Activated effector memory CD4-positive, alpha-beta T cell treated with anti-CD3 and anti-CD28 coated beads, Interleukin-2, amount 50 U/mL, for 16 hours (primary cell): Measurements from ENCODE around the gene CFAP100.

Experiments
- DNase-seq: peaks from one replicate; pipeline ENCODE4 v3.0.0-alpha.2; 2020

CFAP100 gene

DNA sequence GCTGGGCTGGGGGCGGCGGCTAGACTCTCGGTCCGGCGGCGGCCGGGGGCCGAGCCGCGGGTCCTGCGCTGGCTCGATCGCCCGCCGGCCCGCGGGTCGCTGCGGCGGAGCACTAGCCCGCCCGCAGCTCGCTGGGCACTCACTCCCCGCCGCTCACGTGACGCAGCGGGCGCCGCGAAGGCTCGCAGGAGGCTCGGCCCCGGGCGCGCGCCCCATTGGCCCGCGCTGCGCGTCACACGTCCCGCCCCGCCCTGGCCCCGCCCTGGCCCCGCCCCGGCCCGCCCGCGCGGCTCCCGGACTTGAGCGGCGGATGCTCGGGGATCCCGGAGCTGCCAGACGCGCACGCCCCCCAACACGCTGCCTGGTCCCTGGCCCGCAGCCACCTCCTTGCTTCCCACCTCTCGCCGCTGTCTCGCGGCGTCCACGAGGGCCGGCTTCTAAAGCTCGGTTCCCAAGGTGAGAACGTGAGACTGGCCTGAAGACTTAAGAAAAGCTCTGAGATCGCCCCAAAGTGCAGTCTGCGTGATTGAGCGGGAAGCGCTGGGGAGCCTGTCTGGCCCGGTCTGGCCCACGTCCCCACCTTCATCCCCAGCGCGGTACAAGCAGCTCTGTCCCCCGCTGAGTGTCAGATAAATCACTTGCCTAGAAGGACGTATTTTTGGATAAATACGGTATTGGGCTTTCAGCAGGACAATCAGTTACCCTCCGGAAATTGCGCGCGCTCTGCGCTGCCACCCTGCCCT is 37.2 kb upstream of the CFAP100 start, which contains the start of gene KLF15:
KLF15 (minus strand) TSS at position 114 of the 743 bp plus-strand sequence. CDS start 4,486 bp downstream, outside the sequence.
- DNase-seq = peak; percentile 89

DNA sequence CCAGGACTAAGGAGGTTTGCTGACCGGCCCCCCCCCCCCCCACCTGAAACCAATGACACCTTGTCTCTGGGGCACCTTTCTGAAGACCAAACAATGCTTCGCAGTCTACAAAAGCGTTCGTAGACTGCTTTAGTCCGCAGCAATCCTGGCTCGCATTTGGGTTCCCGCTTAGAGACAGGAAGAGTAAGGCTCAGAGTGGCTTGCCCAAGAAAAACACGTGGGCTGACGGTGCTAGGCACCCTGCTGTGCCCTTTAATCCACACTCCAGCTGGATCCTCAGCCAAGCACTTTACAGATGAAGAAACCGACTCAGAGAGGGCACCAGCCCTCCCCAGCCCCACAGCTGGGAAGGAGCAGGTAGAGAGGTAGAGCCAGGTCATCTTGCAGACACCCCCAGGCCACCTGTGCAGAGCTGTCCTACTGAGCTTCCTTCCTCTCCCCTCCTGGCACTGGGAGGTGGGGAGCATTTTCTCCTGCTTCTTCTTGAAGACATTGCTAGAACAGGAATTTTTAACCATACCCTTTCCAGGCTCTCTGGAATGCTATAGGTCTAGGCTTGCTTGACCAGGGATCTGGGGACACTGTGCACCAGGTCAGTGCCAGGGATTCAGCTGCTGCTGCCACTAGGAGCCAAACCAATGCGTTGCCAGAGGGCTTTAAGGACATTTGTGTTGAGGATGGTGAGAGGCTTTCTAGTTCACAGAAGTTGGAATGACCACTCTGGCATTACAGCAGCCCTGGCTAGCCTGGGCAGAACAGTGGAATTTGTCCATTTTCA is 36.5 kb upstream of the CFAP100 start:
- DNase-seq = no peak

DNA sequence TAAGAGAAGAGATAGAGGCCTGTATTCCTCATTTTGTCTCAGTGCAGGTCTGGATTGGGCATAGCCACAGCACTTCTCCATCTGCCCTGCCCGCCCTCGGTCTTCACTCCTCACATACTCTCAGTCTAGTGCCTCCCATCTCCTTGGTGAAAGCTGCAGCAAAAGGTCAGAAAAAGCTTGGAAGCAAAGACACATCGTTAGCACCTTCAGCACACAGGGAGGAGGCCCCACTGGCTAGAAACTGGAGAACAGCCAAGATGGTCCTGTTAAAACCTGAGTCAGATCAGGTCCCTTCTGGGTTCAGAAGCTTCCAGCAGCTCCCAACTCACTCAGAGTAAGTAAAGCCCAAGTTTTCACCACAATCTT is 35.9 kb upstream of the CFAP100 start:
- no peak for DNase-seq

DNA sequence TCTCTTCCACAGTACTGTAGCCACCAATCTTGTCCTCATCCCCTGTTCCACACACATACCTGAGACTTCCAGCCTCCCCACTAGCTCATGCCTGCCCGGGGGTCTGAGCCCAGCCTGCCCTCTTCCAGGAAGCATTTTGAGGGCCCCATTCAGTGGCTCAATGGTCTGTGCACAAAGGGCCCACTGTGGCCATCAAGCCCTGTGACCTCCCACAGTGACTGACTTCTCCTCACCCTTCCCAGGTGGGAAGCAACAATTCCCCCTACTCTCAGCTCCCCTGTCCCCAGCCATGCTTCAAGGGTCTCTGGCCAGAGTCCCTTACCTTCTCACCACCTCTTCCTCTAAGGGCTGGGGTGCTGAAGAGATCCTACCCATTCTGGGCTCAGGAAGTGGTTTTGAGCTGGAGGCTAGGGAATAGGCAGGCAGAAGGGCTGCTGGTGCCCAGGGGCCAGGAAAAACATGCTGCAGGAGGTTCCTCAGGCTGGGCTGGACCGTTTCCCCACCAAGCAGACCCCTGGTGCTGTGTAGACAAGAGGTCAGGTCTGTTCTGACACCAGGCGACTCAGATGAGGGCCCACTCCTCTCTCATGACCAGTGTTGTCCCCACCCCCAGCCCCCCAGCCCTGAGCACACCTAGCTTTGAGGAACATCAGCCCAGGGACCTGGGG is 34.5 kb upstream of the CFAP100 start:
- DNase-seq = peak; percentile 22

DNA sequence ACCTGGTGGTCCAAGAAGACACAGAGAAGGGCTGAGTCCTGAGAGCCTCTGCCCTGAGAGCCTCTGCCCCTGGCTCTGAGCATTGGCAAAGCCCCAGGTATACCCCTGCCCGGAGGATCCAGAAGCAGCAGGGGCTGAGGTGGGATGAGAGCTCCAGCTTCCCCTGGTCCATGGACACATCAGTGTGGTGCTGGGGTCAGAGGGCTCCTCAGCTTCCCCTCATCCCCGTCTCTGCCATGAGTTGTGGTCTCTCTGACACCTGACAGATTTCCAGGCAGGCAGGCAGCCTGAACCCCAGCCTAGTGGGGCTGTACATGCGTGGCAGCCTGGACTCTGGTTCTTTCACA is 34.0 kb upstream of the CFAP100 start:
- DNase-seq = no peak

DNA sequence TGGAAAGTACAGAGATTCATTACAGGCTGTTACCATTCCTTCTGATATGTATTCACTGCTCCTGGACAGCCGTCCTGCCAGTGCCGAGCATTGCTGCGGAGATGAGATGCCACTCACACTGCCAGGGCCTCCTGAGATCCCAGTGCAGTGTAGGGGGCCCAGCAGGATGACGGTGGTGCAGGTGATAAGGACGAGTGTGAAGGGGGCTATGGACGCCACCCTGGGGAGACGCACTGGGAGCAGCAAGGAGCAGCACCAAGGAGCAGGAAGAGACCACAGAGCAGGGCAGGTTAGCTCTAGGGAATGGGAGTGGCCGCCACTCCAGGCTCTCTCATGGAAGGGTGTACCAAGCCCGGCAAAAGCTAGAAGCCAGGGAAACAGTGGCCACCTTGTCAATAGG is 33.5 kb upstream of the CFAP100 start:
- peak; percentile 41 for DNase-seq

DNA sequence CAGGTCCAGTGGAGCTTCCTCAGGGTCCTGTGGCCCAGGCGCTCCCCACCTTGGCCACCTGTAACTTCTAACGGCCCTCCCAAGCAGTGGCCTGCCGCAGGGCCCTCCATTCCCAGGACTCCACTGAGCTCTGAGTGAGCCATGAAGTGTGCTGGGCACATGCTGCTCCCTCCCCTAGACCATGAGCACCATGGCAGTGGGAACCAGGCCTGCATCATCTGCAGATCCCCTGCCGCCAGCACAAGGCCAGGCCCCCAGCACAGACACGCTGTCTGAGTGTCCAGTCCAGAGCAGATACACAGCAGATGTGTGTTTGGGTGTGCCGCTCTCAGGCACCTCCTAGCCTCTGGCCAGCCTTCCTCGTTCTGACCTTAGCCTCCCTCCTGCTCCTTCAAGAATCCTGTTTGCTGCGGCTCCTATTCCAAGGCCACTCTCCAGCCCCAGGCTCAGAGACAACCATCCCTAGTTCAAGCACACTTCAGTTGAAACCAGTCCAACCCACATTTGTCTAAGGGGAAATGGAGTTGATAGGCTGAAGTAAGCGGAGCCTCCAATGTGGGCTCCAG is 30.5 kb upstream of the CFAP100 start:
- DNase-seq = peak; percentile 31

DNA sequence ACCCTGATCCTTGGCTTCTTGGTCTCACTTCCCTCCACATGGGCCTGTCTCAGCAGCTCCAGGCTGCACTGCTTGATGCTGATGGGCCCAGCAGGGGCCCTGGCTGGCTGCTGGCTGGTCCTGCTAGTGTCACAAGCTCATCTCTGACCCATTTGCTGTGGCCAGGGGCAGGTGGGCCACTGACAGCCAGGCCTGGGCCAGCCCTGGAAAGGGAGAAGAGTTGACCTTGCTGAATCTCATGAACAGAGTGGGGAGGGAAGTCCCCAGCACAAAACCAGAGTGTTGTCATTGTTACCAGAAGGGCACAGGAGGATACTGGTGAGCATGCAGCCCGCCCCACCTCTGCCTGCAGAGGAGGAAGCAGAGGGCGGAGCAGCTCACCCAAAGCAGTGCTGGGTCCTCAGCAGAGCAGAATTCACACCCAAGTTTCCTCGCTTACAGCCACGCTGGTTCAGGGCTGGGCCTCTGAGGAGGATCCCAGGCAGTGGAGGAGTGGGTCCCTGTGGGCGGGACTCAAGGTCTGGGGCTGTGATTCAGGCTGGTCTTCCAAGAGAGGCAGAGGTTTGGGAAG is 29.9 kb upstream of the CFAP100 start:
- peak; percentile 33 for DNase-seq

DNA sequence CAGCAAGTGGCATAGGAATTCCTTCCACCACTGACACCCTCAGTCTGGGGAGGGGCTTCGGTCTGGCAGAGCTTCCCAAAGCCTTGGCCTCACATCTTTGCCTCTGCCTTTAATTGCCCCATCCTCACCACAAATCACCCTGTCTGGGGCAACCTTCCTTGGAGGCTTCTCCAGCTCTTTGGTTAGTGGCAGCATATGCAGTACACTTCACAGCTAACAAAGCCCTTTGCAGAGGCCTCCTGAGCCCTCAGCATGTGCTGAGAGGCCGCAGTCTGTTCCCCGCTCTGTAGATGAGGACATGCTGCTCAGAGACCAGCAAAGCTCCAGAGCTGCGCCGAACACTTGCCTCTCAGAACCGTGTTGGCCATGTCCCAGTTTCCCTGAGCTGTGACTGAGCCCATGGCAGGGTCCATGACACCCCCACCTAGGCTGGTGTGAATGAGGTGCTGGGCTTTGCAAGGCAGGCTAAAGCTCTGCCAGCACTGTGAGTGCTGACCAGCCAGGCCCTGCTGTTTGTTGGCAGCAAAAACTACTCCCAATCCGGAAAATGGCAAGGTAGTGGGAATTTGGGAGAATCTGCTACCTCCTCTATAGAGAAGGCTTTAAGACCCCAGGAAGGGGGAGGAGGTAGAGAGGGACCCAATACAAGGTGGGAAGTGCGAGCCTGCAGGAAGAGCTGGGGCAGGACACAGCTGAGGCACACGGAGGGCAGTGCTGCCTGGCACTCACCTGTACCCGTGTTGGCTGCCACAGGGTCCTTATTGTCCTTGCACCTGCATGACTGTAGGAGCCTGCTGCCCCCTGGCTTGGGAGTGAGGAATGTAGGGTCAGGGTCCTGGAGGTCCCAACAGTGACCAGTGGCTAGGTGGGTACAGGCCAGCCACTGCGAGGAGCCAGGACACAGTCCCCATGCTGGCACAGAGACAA is 29.1 kb upstream of the CFAP100 start:
- peak; percentile 17 for DNase-seq

DNA sequence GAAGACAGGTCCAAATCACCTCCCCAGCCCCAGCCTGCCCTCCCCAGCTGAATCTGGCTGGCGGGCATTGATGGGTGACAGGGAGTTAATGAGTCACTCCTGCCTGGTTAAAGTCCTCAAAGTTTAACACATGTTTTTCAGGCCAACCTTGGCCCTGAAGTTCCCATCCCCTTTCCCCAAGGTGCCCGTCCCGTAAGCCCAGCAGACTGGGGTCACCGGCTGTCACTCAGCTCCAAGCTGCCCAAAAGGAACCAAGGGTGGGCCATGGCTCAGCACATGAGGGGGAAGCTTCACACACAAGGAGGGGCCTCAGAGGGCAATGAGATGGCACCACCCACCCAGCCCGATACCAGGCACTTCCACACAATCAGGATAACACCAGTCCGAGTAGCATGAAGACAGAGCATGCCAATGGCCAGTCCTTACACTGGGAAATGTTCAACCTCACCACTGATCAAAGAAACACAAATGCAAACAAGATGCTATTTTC is 27.3 kb upstream of the CFAP100 start:
- peak; percentile 46 for DNase-seq

DNA sequence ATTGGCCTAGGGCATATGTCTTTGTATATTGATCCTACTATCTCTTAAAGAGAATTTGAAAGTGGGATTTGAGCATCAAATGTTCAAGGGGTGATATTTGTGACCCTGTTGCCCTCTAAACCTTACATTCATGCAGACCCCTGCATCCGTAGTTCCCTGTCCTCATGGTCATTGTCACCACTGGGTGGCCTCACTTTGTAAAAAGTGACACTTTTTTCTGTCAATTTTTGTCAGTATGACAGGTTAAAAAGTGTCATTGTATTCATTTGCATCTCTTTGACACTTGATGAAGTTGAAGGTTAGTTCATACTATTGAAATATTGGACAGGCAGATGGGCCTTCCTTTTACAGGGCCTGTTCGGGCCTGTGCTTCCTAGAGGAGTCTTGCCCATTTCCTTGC is 25.2 kb upstream of the CFAP100 start:
- peak; percentile 4 for DNase-seq

DNA sequence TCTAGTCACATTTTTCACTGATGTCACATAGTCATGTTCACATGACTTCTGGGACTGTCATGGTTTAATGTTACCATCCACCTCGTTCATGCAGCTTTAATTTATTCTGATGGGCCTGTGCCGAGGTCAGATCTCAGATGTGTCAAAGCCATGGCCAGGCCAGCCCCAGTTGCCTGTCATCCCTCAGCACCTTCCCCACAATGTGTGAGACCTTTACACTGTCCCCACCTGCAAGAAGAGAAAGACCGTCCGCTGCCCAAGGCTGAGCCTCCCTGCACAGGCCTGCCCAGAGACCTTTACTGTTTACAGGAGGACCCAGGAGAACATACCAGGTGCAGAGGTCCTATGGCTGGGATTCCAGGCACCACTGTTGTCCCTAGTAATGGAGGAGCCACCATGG is 24.7 kb upstream of the CFAP100 start:
- DNase-seq = peak; percentile 24

DNA sequence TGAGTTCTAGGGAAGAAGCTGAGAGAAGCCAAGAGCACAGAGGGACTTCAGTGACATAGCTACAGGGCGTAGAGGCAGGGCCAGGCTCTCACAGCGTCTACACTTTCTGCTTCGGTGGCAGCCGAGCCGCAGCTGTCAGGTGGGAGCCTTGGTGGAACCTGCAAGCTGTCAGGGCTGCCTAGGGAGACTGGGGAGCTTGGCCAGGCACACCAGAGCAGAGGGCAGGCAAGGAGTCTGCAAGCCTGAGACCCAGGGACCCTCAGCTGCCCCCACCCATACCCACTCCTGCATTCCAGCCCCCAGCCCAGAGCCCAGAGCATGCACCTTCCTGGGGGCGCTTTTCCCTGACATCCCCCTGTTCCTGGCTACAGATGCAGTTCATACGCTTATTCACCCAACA is 24.1 kb upstream of the CFAP100 start:
- peak; percentile 12 for DNase-seq

DNA sequence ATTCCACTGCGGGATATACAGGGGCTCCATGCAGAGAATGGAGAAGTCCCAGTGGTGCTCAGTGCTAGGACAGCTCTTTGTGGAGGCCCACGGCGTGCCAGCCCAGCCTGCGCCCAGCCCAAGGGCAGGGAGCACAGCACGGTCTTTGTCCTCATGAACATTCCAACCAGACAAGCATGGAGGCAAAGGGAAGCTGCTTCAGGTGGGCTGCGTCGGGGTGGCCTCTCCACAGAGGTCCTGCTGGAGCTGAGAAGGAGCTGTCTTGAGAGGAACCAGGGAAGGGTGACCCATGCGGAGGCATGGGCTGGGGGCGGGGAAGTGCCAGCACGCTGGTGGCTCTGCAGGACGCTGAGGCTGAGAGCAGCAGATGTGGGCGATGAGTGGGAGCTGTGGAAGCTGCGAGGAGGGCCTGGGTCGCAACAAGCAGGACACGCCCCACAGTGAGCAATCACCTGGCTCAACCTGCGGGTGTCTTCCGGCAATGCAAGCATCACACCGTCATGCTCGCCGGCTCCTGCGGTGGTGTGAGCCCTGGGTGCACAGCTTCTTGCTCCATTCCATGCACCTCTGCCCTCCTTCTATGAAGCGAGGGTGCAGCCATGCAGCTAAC is 23.5 kb upstream of the CFAP100 start:
- DNase-seq = peak; percentile 54

DNA sequence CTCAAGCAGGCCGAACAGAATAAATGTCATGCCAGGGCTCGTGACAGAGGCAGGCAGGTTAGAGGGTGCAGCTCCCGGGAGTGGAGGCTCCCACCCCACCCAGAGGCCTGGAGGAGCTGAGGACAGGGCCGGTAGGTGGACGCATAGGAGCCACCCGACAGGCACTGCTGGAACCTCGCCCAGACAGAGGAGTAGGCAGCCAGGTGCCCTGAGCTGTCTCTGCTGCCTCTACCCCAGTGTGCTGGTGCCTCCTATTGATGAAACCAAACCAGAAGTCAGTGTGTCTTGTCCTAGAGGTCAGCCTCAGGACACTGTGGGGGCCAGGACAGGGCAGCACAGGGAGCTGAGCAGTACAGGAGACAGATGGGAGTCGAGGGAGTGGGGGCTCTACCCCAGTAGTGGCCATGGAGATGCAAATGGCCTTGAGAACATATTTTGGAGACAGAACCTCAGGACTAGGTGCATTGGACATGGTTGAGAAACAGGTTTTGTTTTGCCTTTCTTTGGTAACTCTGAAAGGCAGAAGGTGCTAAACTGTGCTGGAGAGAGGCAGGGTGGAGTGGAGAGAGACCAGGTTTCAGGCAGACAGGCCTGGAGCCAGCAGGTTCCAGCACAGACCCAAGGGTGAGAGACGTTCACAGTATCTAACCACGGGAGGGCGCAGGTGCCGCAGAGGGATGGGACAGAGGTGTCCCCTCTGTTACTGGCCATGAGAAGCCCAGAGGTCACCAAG is 22.1 kb upstream of the CFAP100 start:
- peak; percentile 27 for DNase-seq

DNA sequence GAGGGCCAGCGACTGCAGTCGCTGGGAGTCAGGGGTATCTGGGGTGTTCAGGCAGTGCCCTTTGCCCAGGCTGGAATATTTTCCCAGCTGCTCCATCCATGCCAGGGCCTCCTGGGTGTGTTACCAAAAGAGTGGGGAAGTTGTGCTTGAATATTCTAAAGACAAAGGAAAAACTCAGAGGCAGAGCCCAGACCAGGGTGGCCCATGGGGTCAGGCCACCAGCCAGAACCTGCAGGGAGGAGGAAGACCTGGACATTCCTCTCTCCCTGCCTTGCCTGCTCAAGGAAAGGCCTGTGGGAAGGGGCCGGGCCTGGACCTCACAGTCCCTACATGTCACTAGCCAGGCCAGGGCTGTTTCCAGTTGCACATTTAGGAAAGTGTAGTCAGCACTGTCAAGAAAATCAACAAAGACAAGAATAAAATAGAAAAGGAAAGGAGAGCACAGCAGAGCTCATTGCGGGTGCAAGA is 21.5 kb upstream of the CFAP100 start:
- peak; percentile 33 for DNase-seq

DNA sequence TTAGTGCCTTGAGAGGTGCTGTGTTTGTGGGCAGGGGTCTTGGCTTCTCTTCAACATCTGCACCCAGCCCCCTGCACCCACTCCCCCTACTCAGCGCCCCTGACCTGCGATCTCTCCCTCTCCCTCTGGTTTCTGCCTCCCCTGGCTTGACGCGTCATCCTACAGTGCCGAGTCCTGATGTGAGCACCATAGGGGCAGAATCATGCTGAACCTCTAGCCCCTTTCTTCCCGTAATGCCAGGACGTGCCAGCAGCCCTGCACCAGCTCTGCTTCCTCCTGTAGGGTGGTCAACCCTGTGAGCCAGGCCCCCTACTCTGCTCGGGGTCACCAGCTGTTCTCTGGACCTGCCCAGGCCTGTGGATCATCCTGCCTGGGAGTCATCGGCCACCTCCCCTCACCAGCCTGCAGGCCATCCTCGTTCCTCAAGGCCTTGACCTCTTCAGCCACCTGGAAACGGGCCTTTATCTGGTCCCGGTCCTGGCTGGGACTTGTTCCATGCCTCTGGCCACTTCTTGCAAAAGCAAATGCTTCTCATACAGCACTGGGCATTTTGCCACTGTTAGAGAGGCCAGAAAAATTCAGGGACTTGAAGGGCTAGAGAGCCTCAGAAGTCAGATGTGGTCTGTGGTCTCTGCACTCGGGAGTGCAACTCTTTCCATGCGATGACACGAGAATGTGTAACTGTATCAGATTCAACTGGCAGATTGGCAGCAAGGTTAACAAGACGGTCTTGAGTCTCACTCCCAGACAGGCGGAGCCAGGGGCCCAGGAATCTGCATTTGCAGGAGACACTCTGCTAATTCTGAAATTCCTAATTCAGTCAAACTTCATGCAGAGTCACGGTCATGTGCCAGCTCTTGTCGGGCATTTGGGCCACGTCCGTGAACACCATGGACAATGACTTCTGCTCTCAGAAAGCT is 20.8 kb upstream of the CFAP100 start:
- DNase-seq = peak; percentile 46

DNA sequence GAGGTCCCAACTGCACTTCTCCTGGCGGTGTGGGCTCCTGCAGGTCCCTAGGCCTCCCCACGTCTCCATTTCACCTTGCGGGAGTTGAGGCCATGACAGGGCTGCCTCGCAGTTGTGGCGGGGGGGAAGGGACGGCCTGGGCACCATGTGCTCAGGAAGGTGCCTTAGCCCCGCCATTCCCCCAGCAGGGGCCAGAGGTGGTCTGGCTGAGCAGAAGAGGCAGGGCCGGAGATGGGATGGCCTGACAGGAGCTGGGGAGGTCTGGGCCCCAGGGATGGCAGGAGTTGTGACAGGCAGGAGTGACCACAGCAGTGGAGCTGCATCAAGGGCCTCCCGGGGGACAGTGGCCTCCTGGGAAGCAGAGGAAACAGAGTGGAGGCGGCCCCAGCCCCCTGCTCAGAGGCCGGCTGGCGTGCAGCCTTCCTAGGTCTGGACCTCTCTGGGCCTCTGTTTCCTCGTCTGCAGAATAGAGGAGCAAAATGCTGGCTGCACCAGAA is 18.8 kb upstream of the CFAP100 start:
- peak; percentile 50 for DNase-seq

DNA sequence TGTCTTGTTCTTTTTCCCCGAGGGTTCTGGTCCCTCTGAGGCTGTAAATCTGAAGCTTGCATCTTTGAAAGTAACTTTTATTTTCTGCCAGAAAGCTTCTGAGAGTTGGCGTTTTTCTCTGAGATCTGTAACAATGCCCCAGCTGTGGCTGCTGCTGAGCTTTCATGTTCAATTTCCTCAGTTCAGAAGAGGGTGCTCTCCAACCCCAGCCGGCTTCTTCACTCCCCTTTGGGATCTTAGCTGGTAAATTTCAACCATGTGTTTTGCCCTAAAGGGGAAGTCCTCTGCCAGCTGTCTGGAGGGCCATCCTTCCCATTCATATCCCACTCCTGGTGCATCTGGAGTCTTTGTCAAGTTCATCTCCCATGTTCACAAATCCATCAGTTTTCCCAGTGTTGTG is 18.3 kb upstream of the CFAP100 start:
- peak; percentile 24 for DNase-seq
